ENCODE results near the gene CNPPD1.

Gene CNPPD1

DNA sequence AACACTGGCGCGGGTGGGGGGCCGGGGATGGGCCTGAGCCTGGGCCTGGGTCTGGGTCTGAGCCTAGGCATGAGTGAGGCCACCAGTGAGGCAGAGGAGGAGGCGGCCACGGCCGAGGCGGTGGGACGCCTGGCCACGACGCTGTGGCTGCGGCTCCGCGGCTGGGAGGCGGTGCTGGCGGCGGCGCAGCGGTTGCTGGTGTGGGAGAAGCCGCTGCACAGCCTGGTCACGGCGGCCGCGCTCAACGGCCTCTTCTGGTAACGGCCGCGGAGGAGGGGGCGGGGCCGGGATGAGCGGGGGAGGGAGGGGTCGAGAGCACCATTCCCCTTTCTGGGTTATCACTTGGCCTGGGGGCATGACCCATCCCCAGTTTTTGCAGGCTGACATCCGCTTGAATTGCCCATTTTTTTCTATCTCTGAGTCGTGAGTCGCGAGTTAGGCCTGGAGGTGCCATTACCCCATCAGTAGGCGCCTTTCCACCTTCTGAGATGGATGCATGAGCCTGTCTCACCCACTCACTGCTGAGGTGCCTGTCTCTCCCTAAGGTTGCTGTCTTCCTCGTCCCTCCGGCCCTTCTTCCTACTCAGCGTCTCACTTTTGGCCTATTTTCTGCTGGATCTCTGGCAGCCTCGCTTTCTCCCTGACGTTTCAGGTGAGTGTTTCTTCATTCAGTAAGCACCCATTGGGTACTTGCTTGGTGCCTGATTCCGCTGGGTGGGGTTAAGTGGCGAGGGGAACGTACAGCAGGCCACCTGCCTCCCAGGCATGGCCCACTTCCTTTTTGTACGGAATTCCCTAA is 1.9 kb upstream of the CNPPD1 start:
- DNase-seq = peak; percentile 21

DNA sequence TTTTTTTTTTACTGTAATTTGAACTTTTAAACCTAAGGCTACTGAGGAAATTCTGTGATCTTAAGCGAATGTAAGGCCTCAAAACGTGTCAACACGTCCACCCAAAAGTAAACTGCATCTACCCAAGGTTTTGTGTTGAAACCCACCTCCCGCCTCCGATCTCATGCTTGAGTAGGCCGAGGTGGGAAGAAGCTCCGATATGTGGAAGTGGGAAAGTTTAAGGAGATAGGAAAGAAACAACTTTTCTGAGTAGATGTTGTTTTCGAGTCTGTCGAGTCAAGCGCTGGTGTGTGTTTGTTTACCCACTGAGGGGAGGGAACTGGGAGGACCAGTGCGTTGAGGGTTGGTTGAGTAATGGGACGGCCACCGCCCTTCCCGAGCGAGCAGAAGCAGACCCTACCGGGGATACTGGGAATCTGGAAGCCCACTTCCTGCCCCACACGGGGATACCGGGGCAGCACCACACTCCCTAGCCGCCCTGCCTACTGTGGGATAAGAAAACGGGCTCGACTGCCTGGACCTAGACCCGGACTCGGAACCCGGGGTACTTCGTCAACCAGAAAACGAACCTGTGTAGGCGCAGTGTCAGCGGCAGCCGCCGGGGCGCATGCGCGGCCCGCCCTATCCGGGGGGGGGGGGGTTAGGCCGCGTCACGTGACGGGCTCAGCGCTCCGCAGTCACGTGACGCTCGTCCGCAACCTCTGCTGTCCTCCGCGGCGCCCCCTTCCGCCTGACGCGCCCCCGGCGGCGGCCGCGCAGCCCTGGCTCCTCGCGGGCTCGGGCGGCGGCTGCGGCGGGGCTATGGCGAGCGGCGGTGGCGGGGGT is 1.0 kb upstream of the CNPPD1 start, which contains the start of gene RETREG2:
TSS of gene RETREG2 (plus strand) at position 724 of the 825 bp plus-strand sequence. CDS start at position 802, 78 bp downstream.
- DNase-seq = peak; percentile 78

GRCh38 chr2:219175928-219176817 is 552 bp downstream of the CNPPD1 start:
- peak; percentile 22 for DNase-seq

- no peak for DNase-seq
Measured at GRCh38 chr2:219175486-219175885, 1.2 kb downstream of the CNPPD1 start.

GRCh38 chr2:219174801-219175200 is 1.9 kb downstream of the CNPPD1 start:
- no peak for DNase-seq

DNA sequence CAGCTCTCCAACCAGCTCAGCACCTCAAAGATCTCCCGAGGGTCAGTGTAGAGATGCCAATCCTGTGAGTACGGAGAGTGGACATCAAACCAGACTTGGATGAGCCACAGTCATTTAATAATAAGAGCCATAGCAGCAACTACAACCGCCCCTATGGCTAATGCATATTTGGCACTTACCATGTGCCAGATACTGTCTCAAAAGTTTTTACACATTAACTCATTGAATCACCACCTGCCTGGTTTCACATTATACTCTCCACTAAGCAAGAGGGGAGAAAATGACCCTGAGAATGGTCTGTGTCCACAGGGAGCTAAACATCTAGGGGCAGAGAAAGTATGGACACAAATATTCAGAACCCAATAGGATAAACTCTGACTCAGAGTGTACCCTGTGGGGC is 2.6 kb downstream of the CNPPD1 start:
- no peak for DNase-seq

DNA sequence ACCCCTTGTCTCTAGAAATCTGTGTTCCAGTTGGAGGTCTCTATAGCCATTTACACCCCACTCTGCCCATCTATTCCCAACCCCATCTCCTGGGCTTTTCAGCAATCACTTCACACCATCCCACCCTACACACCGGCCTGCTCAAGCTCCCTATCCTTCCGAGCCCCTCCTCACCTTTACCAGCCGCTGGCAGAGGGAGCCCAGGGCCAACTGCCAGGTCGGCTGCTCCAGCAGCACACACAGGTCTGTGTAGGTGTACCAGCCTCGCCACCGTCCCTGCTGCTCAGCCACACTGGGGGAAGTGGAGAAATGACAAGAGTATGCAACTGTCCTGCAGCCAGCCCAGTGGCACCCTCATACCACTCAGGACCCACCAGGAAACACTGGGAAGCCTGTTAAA is 3.5 kb downstream of the CNPPD1 start:
- DNase-seq = no peak

DNA sequence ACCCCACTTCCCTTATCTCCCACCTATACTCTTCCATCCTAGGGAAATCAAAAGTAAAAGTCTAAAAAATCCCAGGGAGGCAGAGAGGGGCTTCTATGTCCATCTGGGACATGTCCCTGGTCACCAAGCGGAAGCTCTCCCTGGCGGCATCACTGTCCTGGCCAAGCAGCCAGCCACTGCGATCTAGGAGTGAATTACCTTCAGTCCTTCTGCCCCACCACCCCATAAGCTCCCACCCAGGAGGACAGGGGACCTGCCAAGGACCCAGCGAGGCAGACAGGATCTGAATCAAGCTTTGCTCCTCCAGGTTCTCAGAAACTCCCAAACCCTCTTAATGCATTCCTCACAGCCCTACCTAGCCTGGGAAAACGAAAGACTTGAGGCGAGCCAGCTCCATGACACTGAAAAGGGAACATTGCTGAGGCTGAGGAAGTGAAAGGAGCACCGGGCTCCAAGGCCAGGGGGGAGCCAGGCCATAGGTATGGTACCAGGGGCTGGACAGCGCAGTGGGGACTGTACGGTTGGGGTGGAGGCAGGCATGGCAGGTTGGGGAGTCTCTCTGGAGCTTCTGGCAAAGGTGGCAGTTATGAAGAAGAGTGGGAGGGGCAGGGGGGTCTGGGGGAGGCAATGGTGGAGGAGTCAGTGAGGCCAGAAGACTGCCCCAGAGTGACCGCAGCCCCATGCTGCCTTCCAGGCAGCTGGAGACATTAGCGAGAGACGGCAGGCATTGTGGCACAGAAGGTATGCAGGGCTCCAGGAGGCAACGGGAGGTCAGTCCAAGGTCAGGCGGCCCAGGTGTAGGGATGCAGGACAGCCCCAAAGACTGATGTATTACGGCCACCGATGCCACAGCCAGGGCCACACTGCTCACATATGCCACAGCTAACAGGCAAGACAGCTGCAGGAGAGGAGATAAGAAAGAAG is 4.2 kb downstream of the CNPPD1 start:
- no peak for DNase-seq

GRCh38 chr2:219171231-219171651 is 5.5 kb downstream of the CNPPD1 start:
- DNase-seq = no peak

DNA sequence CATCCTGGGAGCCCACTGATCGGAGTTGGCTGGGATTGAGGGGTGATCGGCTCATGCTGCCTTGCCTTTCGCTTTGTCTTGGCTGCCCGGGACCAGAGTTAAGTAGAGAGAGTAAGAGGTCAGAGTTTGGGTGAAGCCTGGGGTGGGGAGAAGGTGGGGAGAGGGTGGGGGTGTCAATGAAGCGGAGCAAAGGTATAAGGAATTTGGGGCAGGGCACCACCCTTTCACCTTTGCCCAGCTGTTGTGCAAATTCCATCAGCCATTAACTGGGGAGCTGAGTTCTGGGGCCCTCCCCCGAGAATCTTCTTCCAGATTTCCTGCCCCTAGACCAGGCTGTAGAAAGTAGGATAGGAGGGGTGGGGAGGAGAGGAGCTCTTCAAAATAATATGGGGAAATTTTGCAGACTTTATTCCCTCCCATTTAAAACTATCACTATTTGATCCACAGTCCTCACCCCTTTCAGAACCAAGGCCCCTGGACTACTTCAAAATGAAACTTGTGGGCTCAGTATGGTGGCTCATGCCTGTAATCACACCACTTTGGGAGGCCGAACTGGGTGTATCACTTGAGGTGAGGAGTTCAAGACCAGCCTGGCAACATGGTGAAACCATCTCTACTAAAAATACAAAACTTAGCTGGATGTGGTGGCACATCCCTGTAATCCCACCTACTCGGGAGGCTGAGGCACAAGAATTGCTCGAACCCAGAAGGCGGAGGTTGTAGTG is 6.6 kb downstream of the CNPPD1 start, which contains the start of gene SLC23A3:
TSS of gene SLC23A3 (minus strand) at position 100 of the 725 bp plus-strand sequence. CDS start at position 55, 45 bp downstream.
- no peak for DNase-seq

DNA sequence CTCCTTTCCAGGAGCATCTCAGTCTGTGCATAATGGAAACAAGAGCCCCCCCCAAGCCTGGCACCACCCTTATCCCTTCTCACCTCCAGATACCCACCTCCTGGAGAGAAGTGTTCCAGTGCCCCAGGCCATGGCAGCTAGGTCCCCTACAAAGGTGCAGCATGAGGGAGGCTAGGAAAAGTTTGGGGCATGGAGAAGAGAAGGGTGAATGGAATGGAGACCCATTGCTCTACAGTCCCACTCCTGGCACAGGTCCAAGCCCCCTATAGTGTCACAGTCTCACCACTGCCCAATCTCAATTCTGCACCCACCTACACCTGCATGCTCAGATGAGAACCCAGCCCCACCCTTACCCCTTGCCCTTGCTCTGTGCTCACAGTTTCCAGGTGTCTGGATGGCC is 7.8 kb downstream of the CNPPD1 start:
- DNase-seq = no peak

GRCh38 chr2:219168526-219168925 is 8.2 kb downstream of the CNPPD1 start:
- no peak for DNase-seq

- DNase-seq = no peak
Measured at GRCh38 chr2:219167997-219168396, 8.7 kb downstream of the CNPPD1 start.

DNA sequence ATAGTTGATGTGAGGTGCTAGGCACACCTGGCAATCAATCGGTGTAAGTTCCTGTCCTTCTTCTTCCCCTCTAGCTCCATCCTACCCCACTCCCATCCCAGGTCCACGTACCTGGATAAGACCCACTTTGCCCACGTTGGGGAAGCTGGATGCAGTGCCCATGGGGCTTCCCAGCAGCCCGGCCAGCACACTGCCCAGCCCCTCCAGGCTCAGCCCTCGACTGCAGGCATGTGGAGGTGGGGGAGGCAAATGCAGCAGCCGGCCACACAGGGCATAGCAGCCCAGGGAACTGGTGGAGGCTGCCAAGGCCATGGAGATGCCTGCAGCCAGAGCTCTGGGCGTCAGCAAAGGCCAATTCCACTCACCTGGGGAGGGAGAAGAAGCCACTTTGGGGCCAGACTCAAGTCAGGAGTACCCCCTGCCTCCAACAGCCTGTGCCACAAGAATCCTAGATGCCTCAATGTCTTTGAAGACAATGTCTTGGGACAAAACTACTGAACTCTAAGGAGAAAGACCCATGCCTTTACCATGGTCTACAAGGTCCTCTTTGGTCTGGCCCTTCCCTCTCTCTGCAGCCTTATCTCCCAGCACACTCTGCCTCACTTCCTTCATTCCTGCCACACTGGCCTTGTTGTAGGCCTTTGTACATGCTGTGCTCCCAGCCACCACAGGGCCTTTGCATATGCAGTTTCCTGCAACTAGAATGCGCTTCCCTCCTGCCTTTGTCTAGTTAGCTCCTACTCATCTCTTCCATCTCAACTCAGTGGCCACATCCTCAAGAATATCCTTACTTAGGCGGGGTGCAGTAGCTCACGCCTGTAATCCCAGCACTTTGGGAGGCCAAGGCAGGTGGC is 11.4 kb downstream of the CNPPD1 start:
- no peak for DNase-seq

- DNase-seq = no peak
Measured at GRCh38 chr2:219163156-219163555, 13.6 kb downstream of the CNPPD1 start.

GRCh38 chr2:219161097-219161496 is 15.6 kb downstream of the CNPPD1 start:
- DNase-seq = no peak

DNA sequence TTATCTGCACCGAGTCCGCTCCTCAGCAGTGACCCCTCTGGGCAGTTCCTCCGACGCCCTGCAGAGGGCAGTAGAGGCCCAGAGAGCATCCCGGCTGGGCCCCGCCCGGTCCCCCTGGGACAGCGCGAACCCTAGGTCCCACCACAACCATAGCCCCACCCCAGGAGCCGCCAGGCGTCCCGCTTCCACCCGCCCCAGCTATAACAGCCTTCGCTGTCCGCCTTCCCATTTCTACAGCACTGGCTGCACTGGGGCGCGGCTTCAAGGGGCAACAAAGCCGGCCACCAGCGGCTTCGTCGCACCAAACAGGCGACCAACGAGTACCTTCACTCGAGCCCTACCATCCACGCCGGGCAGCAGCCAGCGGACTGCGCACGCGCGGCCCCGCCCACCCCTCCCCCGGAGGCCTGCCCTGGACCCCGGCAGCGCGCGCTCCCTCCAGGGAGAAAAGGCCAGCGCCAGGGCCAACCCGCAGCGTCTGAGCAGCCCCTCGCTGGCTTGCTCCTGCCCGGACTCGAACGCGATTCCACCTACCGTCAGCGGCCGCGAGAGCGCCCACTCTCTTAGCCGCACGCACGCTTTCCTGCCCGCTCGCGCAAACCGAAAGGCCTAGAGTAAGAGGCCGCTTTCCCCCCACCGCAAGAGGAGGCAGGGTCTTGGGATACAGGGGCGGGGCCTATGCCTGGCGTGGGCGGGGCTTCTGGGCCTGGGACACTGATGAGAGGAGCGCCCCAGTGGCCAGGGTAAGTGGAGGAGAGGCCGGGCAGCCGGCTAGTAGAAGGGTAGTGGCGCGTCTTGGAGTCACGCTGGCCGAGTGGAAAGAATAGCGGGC is 16.3 kb downstream of the CNPPD1 start, which contains the start of gene NHEJ1:
TSS of gene NHEJ1 (minus strand) at position 630 of the 832 bp plus-strand sequence. CDS start 2,453 bp downstream, outside the sequence.
- DNase-seq = peak; percentile 94

DNA sequence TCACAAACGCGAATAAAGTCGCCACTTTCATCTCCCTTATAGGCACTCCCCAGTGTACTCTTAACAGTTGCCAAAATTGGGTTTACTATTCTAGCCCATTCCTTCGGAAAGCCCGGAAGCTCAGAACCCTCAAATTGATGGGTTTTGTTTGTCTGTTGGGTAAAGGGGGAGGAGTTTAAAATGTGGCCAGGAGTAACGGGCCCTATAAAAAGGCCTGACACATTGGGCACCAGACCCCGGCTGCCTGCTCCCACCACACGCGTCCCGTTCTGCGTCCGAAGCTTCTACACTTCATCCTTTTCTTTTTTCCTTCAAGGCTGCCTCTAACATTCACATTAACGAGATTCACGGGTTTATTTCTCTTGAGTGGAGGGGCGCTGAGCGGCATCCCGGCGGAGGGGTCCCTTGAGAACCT is 16.9 kb downstream of the CNPPD1 start:
- DNase-seq = no peak

DNA sequence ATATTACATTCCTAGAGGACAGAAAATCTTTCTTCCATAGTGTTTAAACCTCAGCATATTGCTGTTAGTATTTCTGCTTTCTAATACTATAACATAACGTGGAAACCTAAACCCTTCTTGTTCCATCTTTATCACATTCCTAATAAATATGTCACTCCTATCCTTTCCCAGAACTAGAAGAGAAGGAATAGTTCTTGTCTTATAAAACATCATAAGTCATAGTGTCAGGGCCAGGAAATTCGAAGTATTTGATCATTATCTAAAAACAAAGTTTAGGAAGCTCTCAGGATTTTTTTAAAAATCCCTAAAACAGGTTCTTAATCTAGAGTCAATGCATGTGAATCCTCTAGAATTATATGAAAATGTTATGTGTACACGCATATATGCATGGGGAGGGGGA is 18.1 kb downstream of the CNPPD1 start:
- DNase-seq = no peak
